HTERT RPE-1 (cell line): ENCODE data around the gene PRKAR2A.
"Not testable (repeated sequence)": the region's sequence is repeated elsewhere in the genome, so short reads cannot be mapped to it uniquely, and the experiment has no call there.

Source experiments
- in situ Hi-C: fragments of 300-500 bp; cut with MboI; formaldehyde crosslinking; loops from 4 replicates; pipeline ENCODE4 v1.14.3; 2020; ENCODE audit warnings: low sequenced_read_pairs

PRKAR2A gene

DNA sequence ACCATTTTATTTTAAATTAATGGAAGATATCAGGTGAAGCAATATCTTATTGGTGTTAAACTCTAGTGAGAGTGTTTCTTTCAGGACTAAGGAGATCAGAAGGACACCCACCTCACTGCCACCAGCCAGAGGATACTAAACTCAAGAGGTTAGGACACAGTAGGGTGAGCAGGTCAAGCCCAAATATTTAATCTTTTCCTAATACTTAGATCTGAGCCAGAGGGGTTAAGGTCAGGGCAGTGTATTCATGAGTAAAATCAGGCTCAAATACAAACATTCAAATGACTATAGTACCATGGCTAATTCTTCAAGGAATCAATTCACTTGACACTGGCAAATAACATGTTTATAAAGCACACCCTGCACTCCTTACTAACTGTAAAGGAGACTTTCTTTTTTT, 65.6 kb downstream of the PRKAR2A start:
- in situ Hi-C loops = no loop called here

DNA sequence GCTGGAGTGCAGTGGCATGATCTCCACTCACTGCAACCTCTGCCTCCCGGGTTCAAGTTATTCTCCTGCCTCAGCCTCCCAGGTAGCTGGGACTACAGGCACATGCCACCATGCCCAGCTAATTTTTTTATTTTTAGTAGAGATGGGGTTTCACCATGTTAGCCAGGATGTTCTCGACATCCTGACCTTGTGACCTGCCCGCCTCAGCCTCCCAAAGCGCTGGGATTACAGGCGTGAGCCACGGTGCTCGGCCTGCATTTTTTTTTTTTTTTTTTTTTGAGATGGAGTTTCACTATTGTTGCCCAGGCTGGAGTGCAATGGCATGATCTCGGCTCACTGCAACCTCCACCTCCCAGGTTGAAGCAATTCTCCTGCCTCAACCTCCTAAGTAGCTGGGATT, 69.1 kb downstream of the PRKAR2A start:
- in situ Hi-C loops = not testable (repeated sequence)

DNA sequence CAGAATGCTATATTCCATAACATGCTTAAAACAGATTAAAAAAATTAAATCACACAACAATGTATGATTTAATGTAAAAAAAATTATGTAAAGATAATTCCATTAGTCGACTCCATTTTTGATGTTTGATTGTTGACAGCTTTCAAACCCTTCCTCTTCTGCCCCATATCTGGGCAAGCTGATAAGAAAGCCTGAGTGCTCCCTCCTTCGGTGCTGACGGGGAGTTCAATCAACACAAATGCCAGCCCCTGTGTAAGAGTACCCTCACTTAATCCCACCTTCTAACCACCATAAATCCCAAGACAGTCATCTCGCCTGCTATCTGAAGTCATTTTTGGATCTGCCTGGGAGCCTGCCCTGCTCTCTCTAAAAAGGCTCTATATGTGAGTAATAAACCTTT, 70.8 kb downstream of the PRKAR2A start:
- in situ Hi-C loops = no loop called here

DNA sequence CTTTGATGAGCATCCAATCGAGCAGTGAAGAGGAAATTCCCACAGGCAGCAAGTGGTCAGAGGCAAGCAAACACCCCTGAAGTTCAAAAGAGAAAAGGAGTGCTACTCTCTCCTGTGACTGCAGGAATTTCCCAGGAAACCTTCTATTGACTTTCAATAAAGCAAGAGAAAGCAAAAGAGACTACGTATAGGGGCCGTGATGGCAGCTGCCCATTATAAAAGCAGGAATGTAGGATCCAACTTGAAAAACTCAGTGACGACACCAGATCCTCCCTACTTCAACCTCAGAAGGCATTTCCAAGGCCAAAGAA, 77.5 kb downstream of the PRKAR2A start:
- in situ Hi-C loops = no loop called here

DNA sequence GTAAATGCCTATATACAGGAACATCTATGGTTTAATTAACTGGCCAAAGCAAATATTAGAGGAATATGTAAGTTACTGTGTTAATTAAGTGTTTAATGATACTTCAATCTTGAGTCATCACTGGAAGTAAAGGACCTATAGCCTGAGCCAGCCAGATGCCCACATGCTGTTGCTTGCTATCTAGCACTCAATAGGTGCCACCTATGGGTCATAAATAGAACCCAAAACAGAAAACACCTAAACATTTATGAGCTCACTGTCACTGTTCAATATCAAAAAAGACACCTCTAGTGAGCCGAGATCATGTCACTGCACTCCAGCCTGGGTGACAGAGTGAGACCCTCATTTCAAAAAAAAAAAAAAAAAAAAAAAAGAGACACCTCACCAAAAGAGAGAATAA, 82.3 kb downstream of the PRKAR2A start:
- in situ Hi-C loops = no loop called here

DNA sequence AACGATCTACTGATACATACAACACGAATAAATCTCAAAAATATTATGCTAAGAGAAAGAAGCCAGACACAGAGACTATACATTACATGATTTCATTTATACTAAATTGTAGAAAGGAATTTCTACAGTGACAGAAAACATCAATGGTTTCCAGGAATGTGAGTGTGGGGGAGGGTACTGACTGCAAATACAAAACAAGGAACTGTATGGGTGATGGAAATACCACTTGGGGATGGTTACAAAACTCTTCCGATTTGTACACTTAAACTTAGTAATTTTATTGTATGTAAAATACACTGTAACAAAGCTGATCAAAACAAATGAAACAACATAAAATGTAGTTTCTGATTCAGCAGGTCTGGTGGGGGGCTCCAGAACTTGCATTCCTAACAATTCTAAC, 84.9 kb downstream of the PRKAR2A start:
- in situ Hi-C loops = no loop called here

DNA sequence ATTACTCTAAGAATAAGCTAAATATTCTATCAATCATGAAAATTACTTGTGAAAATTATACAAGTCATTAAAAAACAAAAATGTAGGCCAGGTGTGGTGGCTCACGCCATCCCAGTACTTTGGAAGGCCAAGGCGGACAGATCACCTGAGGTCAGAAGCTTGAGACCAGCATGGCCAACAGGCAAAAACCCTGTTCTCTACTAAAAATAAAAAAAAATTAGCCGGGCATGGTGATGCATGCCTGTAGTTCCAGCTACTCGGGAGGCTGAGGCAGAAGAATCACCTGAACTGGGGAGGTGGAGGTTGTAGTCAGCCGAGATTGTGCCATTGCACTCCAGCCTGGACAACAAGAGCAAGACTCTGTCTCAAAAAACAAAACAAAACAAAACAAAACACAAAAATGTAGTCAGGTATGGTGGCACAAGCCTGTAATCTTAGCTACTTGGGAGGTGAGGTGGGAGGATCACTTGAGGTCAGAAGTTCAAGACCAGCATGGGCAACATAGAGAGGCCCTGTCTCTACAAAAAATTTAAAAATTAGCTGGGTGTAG, 87.6 kb downstream of the PRKAR2A start:
- in situ Hi-C loops = not testable (repeated sequence)

DNA sequence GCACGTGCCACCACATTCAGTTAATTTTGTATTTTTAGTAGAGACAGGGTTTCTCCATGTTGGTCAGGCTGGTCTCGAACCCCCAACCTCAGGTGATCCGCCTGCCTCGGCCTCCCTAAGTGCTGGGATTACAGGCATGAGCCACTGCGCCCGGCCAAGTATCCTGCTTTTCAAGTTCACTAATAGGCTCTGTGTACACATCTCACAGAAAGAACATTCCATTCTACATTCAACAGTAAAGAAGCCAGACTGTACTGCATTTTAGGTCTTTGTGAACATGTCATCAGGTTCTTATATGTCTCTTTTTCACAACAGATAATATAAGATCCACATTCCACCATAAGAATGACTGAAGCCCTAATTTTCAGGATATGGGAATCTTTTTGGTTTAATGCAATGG, 88.1 kb downstream of the PRKAR2A start:
- in situ Hi-C loops = not testable (repeated sequence)

DNA sequence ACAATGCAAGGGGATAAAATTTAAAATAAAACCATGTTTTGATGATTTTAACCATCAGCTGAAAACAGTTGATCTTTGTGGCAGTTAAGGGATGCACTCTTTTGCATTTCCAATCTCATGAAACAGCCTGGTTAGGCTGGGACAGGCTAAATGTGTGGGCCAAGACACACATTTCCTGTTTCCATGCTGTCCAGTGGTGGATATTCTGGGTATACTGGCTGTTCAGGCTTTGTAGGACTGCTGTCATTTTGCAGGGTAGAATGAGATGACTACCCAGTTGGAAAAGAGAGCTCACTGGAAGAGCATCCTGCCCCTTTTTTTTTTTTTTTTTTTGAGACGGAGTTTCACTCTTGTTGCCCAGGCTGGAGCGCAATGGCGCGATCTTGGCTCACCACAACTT, 88.6 kb downstream of the PRKAR2A start:
- in situ Hi-C loops = no loop called here

DNA sequence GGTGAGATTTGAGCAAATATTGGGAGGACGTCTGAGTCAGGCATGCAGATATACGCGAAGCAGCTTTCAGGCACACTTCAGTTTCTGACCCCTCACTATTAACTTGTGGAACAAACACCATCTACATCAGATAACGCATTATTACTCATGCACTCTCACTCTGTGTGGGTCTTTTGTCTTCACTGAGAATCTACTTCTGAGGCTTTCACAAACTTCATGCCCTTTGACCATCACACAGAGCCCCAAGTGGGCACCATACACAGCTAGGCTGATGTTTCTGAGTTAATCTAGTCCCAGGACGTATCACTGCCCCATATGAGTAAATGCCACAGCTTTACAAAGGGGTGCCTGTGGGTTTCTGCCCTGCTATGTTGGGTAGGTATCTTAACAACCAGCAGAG, 91.0 kb downstream of the PRKAR2A start:
- in situ Hi-C loops = no loop called here

DNA sequence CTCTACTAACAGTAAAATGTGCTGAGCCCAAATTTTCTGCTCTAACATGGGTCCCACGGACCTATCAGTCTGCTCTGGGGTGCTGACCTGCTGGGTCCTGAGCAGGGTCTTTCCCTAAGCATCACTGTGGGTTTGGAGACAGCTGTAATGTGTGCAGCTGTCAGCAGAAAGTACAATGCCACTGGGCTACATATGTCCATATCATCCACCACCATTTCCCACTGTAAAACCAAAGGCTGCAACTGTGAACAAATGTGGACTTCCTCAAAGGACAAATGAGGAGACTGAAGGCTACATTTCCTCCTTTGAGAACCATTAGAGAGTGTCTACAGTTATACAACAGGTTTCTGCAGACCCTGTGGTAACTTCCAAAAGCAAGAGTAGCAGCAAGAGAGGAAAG, 96.8 kb downstream of the PRKAR2A start:
- in situ Hi-C loops = no loop called here

DNA sequence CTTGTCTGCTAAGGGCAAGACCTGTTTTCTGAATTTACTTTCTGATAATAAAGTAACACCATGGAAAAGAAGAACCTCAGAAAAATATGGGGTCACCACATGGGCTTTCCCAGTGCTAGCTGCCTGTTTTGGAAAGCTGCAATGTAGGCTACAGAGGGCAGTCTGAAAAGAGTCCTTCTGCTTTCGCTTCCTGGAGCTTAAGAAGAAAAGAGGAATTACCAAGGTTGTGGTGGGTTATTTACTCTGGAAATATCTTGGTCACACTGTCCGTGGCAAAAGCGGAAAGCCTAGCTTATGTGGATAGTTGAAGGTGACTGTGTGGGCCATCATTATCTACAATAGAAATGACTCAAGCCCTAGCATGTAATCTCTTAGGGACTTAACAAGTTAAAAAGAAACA, 98.9 kb downstream of the PRKAR2A start:
- in situ Hi-C loops = no loop called here

DNA sequence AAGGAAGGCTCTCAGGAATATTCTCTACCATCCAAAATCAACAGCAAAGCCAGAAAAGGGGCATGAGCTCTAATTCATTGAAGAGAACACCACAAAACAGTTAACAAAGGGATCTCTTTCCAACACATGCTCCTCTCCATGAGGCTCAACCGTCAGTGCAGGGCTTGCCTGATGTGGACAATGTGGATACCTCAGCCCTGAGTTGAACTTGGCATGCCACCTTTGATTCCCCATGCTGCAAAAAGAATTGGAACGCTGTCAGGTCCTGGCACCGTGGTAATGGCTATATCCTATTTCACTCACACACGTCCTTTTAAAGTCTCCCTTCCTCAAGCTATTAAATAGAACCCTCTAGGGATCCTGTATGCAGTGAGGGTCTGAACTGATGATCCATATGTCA, 100.0 kb downstream of the PRKAR2A start:
- in situ Hi-C loops = no loop called here

DNA sequence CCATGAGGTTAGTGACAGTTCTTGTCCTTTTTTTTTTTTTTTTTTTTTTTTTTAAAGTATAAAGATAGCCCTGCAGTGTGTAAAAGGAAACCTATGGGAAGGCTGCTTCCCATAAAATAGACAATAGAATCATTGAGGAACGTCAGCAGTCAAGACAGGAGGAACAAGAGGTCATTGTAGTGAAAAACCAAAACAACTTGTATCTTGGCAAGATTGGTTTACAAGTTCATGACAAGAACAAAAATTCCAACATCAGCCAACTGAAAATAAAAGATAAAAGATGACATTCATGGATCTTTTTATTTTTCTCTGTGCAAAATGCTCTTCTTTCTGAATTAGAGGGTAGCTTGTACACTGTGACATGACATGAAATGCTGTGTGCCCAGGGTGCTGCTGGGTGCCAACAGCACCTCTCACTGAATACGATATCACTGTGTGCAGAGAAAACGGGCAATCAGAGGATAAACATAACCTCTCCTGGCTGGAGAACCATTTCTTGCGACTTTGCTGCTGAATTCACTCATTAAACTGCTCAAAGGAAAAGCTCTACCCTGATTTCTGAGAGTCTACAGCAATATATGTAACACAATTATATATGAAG, 100.6 kb downstream of the PRKAR2A start:
- in situ Hi-C loops = no loop called here

DNA sequence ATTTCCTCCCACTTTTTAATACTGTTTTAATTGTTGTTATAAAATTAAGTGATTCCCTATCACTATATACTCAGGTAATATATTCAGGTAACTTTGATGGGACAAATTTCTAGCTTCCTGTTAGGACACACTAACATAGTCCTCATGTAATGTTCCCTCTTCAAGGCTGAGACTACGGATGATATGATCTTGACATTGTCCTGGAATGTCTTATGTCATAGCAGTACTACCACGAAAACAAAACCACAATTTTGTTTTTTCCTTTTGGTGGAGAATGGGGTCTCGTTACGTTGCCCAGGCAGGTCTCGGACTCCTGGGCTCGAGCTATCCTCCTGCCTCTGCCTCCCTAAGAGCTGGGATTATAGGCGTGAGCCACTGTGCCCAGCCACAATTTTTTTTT, 103.9 kb downstream of the PRKAR2A start:
- in situ Hi-C loops = no loop called here

DNA sequence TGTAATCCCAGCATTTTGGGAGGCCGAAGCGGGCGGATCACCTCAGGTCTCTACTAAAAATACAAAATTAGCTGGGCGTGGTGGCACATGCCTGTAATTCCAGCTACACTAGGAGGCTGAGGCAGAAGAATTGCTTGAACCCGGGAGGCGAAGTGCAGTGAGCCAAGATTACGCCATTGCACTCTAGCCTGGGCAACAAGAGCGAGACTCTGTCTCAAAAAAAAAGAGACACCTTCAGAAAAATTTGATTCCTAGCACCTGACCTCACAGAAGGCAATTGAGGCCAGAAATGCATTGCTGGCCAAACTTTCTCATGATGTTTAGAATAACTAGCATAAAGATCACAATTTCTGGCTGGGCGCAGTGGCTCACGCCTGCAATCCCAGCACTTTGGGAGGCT, 106.4 kb downstream of the PRKAR2A start:
- in situ Hi-C loops = not testable (repeated sequence)

DNA sequence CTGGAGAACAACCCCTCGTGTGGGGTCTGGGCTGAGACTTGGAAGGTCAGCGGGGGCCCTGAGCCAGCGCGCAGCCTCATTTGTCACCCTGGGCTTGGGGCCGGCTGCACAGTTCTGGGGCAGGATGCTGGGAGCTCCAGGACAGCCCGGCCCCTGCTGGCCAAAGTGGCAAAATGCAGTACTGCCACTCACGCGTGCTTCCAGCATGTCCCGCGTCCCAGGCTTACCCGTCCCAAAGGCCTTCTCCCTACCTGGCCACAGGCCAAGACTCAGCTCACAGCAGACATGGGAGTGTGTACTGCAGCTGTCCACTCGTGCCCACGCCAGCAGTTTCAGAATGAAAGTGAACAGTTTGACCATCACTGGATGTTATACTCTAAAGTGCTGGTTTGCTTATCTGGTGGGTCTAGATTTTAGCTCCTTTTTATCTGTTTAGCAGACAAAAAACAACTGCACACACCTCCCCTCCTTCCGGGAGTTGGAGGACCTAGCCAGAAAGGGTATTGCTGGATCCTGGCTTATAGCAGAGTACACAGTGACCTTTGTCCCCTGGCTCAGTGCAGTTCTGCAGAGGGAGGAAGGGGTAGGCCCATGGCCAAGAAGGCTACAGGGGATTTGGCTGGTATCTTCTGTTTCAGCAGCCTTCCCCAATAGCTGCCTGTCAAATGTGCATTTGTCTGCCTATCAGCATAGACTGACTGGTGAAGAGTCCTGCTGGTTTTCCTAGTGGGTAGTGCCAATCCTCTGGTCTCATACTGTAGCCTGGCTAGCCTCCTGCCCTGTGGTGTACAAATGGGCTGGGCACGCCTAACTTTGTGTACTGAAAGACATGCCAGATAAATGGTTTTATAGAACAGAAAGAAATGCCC, 107.5 kb downstream of the PRKAR2A start:
- in situ Hi-C loops = no loop called here

DNA sequence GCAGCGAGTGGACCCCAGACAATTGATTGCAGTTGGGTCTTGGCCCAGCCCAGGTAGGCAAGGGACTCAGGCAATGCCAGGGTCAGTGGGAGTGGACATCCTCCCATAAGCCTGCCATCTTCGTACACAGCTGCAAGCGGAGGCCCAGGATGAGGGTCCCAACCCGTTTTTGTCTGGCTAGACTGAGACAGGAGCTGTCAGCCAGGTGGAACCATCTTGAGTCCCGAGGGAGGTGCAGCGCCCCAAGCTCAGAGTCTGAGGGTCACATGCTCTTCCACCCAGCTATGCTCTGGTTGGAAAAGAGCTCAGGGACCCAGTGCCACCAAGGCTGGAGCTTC, 108.1 kb downstream of the PRKAR2A start:
- in situ Hi-C loops = no loop called here

DNA sequence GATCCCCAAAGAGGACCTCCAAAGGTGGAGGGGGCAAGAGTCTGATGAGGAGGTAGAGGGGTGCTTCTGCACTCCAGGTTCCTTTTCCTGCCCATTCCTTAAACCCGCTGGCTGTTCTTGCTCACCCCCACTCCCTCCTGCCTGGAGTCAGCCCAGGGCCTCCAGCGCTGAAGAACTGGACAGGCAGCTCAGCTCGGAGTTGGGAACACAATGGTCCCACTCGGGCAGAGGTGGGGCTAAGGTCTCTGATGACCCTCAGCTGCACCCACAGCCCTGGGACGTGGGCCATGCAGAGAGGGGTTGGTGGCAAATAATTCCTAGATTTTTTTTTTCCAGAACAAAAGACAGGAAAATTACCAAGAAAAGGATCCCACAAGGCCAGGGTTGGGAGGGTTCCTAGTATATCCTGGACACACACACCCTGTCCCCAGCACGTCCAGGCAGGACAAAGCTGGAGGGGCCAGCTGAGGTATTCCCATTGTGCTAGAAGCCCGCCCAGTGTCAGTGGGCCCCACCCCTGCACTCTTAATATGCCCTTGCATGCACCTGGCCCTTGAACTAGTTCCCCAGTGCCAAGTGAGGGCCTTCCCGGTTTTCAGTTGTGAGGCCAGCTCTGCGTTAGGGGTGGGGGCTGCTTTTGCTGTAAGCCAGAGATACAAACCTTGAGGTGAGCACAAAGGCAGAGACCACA, 108.6 kb downstream of the PRKAR2A start:
- in situ Hi-C loops = no loop called here

DNA sequence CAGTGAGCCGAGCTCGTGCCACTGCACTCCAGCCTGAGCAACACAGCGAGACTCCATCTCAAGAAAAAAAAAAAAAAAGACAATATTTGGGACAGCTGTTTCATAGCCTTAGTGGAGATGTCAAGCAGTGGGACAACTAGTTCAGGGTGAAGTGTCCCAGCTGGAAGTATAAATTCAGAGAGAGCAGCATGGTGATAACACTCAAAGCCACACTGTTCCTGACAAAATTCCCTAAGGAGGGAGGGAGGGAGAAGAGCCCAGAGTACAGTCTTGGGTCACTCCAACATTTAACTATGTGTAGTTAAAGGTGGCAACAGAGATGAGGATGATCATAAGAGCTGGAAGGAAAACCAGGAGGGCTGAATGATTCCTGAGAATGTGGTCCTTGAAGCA, 109.5 kb downstream of the PRKAR2A start:
- in situ Hi-C loops = no loop called here

DNA sequence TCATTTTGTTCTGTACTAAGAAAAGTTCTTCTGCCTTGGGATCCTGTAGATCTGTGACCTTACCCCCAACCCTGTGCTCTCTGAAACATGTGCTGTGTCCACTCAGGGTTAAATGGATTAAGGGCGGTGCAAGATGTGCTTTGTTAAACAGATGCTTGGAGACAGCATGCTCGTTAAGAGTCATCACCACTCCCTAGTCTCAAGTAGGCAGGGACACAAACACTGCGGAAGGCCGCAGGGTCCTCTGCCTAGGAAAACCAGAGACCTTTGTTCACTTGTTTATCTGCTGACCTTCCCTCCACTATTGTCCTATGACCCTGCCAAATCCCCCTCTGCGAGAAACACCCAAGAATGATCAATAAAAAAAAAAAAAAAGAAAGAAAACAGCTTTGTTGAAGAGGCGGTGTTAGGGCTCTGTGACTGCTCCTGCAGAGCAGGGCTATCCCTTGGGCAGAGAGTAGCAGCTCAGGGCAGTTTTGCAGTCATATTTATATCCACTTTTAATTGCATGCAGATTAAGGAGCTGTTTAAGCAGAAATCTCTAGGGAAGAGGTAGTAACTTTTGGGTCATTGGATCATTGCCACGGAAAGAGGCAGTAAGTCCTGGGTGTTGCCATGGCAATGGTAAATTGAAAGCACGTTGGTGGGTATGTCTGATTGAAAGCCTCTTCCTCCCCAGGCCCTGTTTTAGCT, 112.5 kb downstream of the PRKAR2A start:
- in situ Hi-C loops = not testable (repeated sequence)
